GM10248 (cell line): Measurements from ENCODE around the gene MBIP.

Source experiments
- CTCF ChIA-PET: fragments of 300-600 bp; sonication (Branson Sonifier 250); formaldehyde crosslinking; extraction: SDS; loops from one replicate; lab custom pipeline; 2021; ENCODE audit warnings: antibody characterized with exemption; lab: Yijun Ruan, JAX
- POLR2A ChIA-PET: fragments of 350-650 bp; sonication (Branson Sonifier 250); formaldehyde crosslinking; extraction: SDS; loops from one replicate; lab custom pipeline; 2020; ENCODE audit warnings: antibody characterized with exemption; lab: Yijun Ruan, JAX
- DNase-seq: peaks from one replicate; pipeline ENCODE4 v3.0.0; 2012; ENCODE audit errors: extremely low spot score
- CTCF ChIP-seq: IDR thresholded peaks from 2 replicates; pipeline ENCODE4 v1.5.1; 2012; ENCODE audit warnings: mild to moderate bottlenecking, low read depth; ENCODE audit errors: extremely low read depth, missing control alignments, control extremely low read depth

The MBIP gene

GRCh38 chr14:36289954-36290353 lies 30.5 kb downstream of the MBIP start:
- no peak for TF ChIP-seq CTCF
- ChIA-PET CTCF (interaction anchor here (1.2 kb wide), 1 partner anchor 84 kb away, joined by 3 read pairs; no protein-coding TSS in a partner anchor), POLR2A (no interaction called here)
- DNase-seq: no peak

GRCh38 chr14:36288496-36288895 lies 31.9 kb downstream of the MBIP start:
- ChIA-PET CTCF (no interaction called here), POLR2A (no interaction called here)
- TF ChIP-seq CTCF: no peak
- DNase-seq: no peak

- ChIA-PET CTCF (interaction anchor here (1.0 to 1.9 kb wide), 5 partner anchors 9 to 25 kb away, joined by 4 to 6 read pairs (median 5); no protein-coding TSS in a partner anchor), POLR2A (no interaction called here)
Observed at GRCh38 chr14:36284971-36285595, 35.4 kb downstream of the MBIP start.

GRCh38 chr14:36281309-36281708 lies 39.1 kb downstream of the MBIP start:
- no peak for DNase-seq
- ChIA-PET POLR2A (no interaction called here), CTCF (interaction anchor here (1.8 kb wide), 1 partner anchor 13 kb away, joined by 4 read pairs; no protein-coding TSS in a partner anchor)
- TF ChIP-seq CTCF: no peak

More at GRCh38 chr14:36284971-36285595, 35.4 kb downstream of the MBIP start:
- TF ChIP-seq CTCF: no peak
- DNase-seq: no peak

- ChIA-PET CTCF (interaction anchor here (1.0 to 1.2 kb wide), 2 partner anchors 19 to 211 kb away, joined by 3 read pairs; no protein-coding TSS in a partner anchor), POLR2A (no interaction called here)
- no peak for DNase-seq
- TF ChIP-seq CTCF: no peak
Observed at GRCh38 chr14:36279306-36280190, 40.9 kb downstream of the MBIP start.

- TF ChIP-seq CTCF: no peak
Observed at GRCh38 chr14:36275741-36276140, 44.7 kb downstream of the MBIP start.

More at GRCh38 chr14:36275741-36276140, 44.7 kb downstream of the MBIP start:
- POLR2A ChIA-PET: no interaction called here
- CTCF ChIA-PET: interaction anchor here (0.7 to 1.6 kb wide), 3 partner anchors 11 to 291 kb away, joined by 3 to 4 read pairs (median 4); no protein-coding TSS in a partner anchor
- DNase-seq: no peak
